Activated CD4-positive, alpha-beta T cell treated with anti-CD3 and anti-CD28 coated beads, Interleukin-2, amount 50 U/mL, for 24 hours (primary cell): Measurements from ENCODE around the gene FAU.

Experiments
- DNase-seq, 2 donors: peaks; one replicate each; pipeline ENCODE4 v3.0.0-alpha.2; 2020; ENCODE audit warnings: low read depth in 1 of 2, low spot score in 1 of 2

Gene FAU

DNA sequence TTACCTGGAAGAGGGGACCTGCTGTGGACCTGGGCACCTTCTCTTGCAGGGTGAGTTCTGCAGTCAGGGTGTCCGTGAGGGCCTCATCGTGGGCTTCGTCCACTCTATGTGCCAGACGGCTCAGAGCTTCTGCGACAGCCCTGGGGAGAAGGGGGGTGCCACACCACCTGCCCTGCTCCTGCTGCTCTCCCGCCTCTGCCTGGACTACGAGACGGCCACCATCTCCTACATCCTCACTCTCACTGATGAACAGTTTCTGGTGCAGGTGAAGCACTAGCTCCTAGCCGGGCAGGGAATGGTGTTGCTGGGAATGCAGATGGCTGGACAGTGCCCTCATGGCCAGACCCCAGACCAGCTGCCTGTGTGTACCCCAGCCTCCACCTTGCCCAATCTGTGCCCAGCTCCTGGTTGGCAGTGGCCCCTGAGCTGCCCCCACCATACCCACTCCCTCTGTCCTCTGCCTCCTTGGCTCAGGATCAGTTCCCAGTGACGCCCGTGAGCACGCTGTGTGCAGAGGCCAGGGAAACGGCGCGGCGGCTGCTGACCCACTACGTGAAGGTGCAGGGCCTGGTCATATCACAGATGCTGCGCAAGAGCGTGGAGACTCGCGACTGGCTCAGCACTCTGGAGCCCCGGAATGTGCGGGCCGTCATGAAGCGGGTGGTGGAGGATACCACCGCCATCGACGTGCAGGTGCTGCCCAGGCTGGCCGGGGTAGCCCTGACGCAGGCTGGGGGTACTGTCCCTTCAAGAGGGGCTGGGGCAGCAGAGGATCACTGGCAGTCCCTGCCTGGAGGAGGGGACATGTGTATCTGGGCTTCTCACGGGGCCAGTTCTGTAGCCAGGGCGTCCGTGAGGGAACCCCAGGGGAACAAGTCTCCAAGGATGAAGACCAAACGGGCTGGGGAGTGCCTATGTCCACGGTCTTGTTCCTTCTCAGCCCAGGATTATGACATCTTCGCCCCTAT is 12.4 kb downstream of the FAU start:
- no peak for DNase-seq

DNA sequence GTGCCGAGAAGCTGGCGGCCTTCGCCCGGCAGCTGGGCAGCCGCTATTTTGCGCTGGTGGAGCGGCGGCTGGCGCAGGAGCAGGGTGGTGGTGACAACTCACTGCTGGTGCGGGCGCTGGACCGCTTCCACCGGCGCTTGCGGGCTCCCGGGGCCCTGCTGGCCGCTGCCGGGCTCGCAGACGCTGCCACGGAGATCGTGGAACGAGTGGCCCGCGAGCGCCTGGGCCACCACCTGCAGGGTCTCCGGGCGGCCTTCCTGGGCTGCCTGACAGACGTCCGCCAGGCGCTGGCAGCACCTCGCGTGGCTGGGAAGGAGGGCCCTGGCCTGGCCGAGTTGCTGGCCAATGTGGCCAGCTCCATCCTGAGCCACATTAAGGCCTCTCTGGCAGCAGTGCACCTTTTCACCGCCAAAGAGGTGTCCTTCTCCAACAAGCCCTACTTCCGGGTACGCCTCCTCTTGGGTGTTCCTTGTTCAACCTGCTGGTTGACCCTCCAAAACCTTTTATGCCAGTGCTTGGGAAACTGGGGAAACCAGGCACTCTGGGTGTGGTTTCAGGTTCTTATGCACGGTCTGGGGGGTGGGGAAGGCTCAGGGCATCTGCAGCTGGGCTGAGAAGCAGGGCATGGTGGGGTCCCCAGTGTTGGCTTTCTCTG is 13.3 kb downstream of the FAU start:
- DNase-seq = no peak

- no peak for DNase-seq
Observed at GRCh38 chr11:65107751-65108468, 14.0 kb downstream of the FAU start.

DNA sequence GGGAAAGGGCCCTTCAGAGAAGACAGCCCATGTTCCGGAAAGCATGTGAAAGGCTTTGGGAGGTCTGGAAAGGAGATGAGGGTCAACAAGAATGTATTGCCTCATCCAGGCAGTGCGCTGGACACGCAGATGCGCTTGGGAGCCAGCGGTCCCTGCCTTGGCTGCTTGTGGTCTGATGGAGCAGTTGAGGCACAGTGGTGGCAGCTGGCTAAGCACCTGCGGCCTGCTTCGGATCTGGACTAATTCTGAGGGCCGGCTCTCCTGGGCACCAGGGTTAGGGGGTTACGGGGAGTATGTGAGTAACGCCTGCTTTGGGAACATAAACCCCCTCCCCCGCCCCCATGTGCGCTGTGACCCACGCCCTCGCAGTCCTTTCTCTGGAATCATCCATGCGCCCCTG is 14.9 kb downstream of the FAU start:
- DNase-seq = no peak

DNA sequence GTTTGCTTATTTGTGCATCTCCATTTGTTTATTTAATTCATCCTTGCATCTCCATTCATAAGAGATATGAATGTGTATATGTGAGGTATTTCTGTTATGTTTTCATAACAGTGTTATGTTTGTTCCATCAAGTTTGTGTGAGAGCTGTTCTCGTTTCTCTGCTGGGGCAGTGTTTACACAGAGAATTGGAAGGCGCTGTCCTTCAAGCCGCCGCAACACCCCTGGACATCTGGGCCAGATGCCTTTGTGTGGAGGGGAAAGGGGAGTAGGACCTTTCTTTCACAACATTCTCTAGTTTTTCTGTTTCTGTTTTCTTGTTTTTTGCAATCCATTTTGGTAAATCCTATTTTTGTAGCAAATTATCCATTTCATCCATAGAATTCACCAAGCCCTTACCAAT is 17.3 kb downstream of the FAU start:
- no peak for DNase-seq

DNA sequence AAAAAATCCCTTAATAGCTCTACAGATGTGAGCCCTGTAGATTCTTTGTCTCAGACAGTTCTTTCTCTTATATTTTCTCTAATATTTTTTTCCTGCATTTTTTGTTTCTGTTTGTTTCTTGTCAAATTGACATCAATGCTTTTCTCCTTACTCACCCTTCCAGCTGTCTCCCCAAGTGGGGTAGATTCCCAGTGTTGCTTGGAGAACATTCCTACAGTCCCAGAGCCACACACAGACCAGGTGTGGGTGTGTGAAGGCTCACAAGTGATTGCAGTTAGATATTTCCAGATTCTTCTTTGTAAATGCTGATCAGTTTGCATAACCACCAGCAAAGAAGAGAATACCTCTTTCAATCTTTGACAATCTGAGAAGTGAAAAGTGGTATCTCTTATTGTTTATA is 18.5 kb downstream of the FAU start:
- no peak for DNase-seq

- DNase-seq = no peak
Observed at GRCh38 chr11:65102142-65103095, 19.5 kb downstream of the FAU start.

DNA sequence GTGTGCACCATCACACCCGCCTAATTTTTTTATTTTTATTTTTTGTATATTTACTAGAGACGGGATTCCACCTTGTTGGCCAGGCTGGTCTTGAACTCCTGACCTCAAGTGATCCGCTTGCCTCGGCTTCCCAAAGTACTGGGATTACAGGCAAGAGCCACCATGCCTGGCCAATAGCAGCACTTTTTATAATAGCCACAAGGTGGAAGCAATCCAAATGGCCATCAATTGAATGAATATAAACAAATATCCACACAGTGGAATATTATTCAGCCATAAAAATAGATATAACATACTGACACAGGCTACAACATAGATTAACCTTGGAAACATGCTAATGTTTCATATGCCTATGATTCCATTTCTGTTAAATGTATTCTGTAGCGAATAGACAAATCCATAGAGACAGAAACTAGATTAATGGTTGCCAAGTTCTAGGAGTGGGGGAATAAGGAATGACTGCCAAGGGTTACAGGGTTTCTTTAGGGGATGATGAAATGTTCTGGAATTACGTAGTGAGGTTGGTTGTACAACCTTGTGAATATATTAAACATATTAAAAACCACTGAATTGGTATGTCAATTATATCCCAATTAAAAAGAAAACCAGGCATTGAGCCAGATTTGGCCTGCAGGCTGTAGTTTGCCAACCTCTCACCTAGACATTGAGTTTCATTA is 21.1 kb downstream of the FAU start:
- DNase-seq = no peak

DNA sequence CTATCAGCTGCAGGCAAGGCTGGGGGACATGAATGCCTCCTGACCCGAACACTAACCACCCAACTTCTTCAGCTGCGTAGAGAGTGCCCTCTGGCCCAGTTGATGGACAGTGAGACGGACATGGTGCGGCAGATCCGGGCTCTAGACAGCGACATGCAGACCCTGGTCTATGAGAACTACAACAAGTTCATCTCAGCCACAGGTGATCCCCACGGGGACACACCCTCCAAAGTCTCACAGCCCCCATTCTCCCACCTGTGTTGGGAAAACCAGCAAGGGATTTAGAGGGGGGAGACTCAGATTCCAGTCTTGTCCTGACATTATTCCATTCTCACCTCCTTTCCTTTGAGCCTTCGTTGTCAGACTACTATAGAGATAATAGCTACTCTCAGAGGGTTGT is 25.0 kb downstream of the FAU start:
- DNase-seq = no peak

GRCh38 chr11:65095974-65096806 is 25.7 kb downstream of the FAU start, which contains the start of gene VPS51:
Gene VPS51, plus strand, starts transcription at chr11:65096214. Its CDS starts 37 bp downstream, at chr11:65096251.
- DNase-seq = peak; percentile 76 to 86

DNA sequence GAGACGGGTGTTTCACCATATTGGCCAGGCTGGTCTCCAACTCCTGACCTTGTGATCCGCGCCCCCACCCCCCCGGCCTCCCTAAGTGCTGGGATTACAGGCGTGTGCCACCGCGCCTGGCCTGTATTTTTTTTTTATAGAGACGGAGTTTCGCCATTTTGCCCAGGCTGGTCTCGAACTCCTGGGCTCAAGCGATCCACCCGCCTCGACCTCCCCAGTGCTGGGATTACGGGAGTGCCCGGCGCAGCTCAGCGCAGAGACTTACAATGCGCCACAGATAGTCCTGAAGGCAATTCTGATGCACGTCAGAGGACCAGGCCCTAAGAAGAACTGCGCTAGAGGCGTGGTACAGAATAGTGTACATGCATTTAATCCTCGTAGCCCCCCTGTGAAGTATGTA is 26.5 kb downstream of the FAU start:
- no peak for DNase-seq

- DNase-seq = no peak
Observed at GRCh38 chr11:65090628-65091027, 31.3 kb downstream of the FAU start.

- no peak for DNase-seq
Observed at GRCh38 chr11:65089621-65090020, 32.3 kb downstream of the FAU start.

- no peak for DNase-seq
Observed at GRCh38 chr11:65087827-65088226, 34.1 kb downstream of the FAU start.

DNA sequence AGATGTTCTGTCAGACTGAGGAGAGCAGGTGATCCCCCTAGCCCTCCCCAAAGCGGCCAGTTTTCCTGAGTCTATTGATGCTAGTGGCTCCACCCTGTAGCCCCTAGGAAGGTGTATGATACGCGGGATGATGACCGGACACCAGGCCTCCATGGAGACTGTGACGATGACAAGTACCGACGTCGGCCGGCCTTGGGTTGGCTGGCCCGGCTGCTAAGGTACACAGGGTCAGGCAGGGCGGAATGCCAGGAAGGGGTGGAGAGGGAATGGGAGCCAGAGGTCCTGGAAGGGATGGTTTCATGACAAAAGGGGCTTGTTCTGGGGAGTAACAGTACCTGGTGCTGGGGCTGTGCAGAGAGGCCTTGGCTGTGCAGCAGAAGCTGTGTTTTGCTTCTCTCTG is 34.7 kb downstream of the FAU start:
- DNase-seq = no peak

DNA sequence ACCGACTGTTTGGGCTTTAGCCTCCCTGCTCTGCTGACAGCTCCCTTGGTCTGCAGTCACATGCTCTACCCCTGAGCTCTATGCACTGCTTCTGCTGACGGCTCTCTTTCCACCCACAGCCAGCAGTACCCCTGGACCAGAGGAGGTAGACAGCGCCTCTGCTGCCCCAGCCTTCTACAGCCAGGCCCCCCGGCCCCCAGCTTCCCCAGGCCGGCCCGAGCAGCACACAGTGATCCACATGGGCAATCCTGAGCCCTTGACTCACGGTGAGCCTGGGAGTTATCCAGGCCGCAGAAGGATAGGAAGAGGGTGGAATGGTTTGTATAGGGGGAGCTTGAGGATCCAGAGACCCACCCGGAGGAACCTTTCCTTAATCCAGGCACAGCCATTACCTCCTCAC is 35.1 kb downstream of the FAU start:
- DNase-seq = no peak

GRCh38 chr11:65085446-65085845 is 36.5 kb downstream of the FAU start:
- DNase-seq = no peak

DNA sequence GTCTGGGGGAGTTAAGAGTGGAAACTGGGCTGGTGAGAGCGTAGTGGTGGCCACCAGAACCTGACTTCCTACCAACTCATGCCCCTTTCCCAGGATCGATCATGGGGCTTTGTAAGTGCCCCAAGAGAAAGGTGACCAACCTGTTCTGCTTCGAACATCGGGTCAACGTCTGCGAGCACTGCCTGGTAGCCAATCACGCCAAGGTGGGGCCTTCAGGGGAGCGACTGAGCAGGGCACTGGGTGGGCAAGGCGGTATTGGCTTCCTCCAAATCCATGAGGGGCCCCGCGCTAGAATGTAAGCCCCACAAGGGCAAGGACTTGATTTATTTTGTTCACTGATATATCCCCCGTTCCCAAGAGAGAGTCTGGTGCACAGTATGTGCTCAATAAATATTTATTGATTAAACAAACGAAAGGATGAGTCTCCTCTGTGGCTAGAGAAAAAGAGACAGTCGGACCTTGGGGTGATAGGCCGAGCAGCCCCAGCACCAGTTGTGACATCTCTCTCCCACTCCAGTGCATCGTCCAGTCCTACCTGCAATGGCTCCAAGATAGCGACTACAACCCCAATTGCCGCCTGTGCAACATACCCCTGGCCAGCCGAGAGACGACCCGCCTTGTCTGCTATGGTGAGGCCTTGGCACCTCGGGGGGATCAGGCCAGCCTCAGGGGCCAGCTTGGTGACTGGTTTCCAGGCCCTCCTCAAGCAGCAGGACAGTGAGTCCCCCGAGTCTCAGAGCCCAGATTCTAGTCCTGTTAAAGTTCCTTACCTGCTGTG is 37.1 kb downstream of the FAU start:
- no peak for DNase-seq
